Pulmonary artery endothelial cell (primary cell): ENCODE measurements around the gene PITPNM2. TPM values are rescaled to one million over a fixed set of nuclear protein-coding genes. Genes with fewer than 3 reads are reported as not detected.

Source experiments
- DNase-seq: peaks from one replicate; pipeline ENCODE4 v3.0.0-alpha.2; 2011; ENCODE audit warnings: low read depth, low spot score
- total RNA-seq: library from RNA; depleted of rRNA; stranded (reverse); fragments of >200 nt; gene quantifications from 2 replicates; pipeline ENCODE4 v1.2.3, GENCODE V29; 2014

The PITPNM2 gene
- total RNA-seq: 5.7 and 8.7 TPM in 2 replicates

DNA sequence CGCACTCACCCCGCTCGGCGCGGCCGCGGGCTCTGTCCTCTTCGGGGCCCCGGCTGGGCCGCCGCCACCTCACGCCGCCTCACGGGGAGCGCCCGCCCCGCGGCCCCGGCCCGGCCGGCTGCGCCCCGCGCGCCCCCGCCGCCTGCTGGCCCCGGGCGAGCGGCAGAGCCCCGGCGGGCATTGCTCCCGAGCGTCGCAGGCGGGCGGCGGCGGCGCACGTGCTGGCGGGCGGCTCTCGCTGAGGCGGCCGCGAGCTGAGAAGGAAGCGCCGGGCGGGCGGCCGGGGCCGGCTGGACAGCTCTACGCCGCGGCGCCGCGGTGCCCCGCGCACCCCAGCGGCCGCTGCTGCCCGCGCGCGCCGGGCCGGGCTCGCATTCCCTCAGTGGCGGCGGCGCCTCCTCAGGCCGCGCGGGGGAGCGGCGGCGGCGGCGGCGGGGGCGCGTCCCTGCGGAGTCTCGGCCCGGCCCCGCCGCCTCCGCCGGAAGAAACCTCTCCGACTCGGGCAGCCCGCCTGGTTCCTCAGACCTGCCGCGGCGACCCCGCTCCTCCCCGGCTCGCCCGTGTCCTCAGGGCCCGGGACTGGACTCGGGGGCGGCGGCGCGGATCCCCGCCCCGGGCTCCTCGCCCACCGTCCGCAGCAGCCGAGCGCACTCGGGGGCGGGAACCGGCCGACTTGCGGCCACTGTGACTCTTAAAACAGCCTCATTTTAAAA, at the start of gene PITPNM2:
Gene PITPNM2 (minus strand): TSS at position 347 of the 713 bp plus-strand sequence. CDS start 116,500 bp downstream, outside the sequence.
- DNase-seq: no peak

DNA sequence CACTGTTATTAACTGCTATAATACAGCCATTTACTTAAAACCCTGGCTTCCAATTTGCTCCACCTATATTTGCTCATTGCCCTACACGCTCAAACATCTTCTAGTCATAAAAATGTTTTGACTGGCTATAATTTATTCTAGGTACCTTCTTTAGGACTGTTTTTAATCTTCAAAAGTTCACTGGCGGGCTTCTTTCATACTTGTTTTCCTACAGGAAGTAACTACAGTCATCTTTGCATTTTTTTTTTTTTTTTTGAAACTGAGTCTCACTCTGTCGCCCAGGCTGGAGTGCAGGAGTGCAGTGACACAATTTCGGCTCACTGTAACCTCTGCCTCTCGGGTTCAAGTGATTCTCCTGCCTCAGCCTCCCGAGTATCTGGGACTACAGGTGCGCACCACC, 49.5 kb upstream of the PITPNM2 start:
- no peak for DNase-seq

DNA sequence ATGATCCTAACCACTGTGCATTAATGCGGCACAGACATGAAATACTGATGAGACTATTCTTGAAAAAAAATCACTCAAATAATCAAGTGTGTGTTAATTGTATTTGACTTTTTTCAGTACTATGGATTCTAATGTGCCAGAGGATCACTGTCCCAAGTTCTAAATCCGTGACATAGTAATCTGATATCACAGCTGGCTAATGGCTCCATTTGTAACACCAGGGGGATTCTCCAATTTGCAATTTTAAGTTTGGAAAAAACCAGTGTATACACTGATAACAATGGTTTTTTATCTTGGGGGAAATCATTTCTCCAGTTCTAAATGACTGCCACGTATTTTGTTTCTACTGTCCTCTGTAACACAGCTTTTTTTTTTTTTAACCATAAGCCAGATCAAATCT, 49.0 kb upstream of the PITPNM2 start:
- DNase-seq: no peak

DNA sequence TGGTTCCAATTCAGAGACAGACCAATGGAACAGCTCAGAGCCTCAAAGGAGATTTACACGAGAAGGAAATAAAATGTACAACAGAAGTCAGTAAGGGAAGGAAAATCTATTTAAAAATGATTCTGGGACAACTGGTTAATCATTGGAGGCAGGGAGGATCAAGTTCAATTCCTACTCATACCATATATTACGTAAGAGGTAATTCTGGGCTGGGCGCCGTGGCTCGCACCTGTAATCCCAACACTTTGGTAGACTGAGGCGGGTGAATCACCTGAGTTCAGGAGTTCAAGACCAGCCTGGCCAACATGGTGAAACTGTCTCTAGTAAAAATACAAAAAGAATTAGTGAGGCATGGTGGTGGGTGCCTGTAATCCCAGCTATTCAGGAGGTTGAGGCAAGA, 36.7 kb upstream of the PITPNM2 start:
- DNase-seq: no peak

DNA sequence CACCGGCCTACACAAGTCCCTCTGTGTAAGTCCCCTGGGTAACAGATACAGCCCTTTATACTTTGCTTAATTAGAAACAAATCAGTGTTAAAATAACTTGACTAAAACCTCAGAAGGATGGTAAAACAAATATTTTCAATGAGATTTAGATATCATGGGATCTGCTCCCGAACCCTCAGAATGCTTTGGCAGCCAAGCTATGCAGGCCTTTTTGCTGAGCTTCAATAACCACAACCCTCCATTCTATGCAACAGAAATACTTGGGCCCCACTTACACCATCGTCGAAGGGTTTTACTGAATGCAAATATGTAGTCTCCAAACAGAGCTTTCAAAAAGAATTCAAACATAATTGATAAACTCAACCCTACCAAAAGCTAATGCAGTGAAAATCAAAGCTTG, 29.3 kb upstream of the PITPNM2 start:
- DNase-seq: no peak

DNA sequence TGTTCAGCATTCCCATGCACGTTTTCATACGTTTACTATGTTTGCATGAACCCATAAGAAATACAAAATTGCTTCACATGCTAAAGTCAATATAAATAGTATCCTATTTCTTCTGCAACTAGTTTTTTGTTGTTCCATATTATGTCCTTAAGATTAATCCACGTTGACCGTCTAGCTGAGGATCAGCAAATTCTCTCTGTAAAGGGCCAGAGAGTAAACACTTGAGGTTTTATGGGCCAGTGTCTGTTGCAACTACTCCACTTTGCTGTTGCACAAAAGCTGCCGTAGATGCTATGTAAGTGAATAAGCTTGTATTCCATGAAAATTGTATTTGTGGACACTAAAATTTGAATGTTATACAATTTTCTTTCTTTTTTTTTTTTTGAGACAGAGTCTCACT, 21.1 kb upstream of the PITPNM2 start:
- no peak for DNase-seq

DNA sequence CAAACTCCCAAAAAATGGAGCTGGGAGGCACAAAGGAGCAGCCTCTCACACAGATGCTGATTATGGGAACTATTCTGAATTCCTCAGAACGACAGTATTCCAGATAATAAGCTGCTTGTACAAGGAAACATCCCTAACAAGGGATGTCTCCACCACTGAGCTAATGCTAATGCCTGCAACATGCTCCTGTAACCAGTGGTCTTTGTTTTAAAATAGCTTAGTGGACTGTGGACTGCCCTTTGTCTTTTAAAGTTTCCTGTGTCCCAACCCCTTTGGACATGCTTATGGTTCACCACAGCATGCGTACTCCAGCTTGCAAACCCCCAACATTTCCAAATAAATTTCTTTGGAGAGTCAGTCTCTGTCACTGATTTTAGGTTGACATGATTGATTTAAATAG, 16.4 kb upstream of the PITPNM2 start:
- DNase-seq: no peak

DNA sequence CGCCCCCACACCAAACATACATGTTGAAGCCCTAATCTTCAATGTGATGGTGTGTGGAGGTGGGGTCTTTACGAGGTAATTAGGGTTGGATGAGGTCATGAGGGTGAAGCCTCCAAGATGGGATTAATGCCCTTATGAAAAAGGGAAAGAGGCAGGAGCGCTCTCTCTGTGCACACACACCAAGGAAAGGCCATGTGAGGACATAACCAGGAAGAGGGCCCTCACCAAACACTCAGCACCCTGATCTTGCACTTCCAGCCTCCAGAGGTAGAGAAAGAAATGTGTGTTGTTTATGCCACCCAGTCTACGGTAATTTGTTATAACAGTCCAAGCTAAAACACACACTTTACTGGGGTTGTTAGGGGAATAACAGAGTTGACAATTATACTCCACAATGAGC, 14.6 kb upstream of the PITPNM2 start:
- no peak for DNase-seq

DNA sequence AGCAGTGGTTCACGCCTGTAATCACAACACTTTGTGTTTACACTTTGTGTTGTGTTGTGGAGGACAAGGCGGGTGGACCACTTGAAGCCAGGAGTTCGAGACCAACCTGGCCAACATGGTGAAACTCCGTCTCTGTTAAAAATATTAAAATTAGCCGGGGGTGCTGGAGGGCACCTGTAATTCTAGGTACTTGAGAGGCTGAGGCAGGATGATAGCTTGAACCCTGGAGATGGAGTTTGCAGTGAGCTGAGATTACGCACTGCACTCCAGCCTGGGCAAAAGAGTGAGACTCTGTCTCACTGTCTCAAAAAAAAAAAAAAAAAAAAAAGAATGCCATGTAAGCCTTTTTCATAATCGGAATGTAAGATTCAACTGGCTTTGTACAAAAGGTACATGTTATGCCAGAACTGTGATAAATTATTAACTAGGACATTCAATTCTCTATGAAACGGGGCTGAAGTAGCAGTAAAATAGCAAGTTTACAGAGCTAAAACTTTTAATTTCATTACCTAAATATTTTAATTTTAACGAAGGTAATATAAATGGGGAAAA, 13.9 kb upstream of the PITPNM2 start:
- DNase-seq: no peak

DNA sequence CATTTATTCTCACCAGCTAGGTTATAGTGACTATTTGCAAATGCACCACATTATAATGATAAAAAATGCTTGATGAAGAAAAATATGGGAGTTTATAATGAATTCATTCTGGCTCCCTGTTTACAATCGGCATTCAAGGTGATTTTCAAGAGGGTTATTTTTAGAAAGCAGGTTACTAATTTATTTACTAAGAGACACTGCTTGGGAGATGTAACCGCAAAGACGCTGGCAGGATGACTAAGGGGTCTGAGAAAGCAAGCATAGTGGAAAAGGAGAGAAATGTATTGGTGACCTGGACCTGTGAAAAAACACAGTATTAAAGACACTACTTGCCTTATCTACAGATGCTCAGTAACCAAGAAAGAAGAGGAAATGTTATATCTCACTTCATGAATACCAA, 13.3 kb upstream of the PITPNM2 start:
- no peak for DNase-seq

DNA sequence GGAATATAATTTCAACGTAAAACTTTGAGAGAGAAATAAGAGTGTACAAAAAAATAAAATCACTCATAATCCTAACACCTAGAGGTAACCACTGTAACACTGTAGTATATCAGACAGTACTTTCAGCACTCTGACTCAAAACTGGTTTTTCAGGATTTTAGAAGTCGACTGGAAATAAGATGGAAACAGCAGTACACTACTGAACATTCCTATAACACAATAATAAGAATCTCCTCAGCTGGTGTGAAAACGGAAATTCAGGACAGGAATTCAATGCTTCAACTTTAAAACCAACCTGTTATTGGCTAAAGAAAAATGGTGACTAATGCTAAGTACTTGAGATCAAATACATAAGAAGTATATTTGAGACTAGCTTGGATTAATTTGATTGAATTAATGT, 12.3 kb upstream of the PITPNM2 start:
- DNase-seq: no peak

DNA sequence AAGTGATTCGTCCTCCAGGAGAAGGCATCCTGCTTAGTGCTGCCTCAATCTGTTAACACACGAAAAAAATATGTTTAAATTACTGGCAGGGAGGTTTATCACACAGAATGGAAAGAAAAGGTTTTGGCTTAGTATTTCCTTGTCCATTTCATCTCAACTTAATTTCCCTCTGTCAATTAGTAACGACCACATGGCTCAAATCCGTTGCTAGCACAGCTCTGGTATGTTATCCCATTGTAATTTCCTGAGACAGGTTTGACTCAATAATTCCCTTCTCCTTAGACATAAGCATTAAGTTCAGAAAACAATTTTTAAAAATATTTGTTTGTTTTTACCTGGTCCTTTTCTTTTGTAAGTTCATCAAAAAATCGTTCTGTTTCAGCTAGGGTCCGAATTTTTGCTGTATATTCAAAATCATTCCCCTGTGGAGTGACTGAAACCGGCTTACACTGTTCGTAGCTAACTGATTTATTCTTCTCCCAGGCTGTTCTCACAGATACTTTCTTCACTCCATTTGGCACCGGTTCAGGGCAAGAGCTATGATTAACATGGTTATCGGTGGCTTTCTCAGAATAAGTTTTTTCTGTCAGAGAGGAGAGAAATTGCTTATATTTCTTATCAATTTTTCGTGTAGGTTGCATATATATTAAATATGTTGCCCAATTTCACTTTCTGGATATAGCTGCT, 10.1 kb upstream of the PITPNM2 start:
- DNase-seq: no peak

DNA sequence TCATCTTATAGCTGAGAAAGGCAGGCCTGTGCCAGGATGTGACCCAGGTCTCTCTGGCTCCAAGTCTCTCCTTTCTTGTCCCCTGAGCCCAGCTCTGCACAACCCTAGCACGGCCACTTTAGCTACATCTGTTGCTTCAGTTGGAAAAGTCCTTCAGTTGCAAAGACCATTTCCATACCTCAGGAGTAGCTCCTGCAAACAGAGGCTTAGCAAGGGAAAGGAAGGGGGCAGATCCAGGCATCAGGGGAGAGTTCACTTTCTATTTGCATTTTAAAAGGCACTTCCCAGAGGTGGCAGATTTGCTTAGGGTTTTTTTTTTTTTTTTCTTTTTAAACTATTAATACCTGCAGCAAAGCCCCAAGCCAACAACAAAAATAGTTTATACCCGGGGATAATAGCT, 3.0 kb upstream of the PITPNM2 start:
- DNase-seq: no peak

DNA sequence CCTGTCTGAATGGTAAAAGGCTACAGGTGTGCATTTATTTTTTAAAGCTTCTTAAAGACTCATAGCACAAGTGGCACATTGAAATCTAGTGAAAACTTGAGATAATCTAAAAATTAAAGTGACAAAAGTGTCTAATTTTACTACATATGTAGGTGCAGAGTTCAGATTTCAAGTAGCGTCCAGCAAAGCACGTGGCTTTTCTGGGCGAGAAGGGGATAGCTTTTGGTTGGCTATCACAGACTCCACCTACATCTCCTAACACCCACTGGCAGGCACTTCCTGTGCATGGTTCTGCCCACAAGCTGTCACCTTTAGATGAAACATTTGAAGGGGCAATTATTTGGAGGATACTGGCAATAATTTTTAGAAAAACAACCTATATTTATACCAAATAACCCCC, 1.9 kb upstream of the PITPNM2 start:
- DNase-seq: no peak

DNA sequence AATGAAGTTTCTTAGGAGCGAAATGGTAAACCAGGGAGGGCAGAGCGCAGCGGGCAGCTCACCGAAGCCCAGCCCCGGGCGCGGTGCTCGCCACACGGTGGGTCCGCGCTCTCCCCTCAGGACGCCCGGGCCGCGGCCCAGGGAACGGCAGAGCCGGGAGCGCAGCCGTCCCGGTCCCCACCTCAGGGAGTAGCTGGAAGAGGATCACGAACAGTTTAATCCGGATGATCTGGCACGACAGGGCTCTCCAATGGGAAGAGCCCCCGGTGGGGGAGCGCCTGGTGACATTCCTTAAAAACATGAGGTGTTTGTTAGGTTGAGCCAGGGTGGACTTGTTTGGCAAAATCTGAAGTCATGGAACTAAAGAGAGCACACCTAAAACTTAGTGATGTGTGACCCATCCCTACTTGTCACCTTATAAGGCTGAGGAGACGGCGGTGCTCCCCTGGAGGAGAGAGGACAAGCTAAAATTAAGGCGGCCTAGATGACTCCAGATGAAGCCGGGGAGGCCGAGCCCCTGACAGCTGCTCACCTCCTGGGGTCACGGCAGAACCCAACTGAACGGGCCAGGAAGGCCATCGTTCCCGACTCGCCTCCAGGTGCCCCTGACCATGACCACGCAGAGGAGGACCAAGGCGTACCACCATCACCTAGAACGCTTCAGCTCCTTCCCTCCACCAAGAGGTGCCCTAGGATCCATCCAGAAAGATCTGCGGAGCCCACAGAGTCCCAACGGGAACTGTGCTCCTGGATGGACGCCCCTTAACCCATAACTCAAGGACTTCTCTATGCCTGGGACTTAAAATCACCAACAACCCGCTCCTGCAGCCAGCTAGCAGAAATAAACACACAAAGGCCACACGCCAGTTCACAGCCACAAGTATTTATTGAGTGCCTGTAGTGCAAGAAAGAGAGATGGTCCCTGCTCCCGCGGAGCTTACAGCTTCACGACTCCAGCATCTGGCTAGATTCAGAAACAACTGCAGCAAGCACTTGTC, 866 bp upstream of the PITPNM2 start:
- no peak for DNase-seq

DNA sequence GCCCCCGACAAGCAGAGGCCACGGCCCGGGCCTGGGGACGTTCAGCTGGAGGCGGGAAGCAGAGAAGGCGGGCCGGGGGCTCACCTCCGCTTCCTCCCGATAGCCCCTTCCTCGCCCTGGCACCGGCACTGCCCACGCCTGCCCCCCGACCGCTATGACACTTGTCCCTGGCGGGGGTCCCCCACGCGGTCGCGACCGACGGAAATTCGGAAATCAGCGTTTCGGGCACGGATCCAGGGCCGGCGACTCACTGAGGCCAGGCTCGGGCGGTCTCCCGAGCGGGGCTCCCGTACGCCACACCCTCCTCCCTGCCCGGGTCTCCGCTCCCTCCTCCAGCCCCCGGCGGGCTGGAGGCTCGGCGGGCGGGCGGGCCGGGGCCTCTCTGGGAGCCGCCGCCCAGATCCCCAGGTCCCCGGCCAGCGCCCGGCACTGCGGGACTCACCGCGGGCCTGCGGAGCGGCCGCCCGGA, 581 bp downstream of the PITPNM2 start:
- no peak for DNase-seq

DNA sequence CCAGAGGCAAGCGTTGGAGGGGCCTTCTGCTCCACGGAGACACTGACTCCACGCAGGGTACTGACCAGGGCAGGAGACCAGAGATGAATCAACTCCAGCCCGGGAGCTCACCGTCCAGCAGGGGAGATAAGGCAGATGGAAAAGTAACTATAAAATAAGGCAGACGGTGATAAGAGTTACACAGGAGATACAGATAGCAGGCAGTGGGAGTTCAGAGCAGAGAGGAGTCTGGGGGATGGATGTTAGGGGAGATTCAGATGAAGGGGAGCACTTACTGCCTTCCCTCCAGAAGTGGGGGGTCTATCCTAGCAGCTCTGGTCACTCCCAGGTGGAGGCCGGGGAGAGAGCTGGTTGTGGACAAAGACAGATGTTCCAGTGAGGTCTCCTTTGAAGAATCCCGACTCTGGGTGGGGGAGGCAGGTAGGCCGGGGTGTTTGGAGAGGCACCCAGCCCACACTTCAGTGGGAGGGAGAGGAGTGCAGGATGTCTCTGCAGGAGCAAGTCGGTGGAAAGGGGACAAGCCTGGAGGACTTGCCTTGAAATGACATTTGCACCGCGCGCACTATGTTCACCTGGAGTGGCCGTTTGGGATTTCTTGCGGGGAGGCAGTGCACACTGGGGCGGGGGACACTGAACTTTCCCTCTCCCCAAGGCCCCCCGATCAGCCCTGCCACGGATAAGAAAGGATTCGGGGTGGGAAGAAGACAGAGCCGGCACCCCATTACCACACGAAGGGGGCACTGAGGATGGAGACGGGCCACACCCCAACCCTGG, 1.2 kb downstream of the PITPNM2 start:
- DNase-seq: no peak

DNA sequence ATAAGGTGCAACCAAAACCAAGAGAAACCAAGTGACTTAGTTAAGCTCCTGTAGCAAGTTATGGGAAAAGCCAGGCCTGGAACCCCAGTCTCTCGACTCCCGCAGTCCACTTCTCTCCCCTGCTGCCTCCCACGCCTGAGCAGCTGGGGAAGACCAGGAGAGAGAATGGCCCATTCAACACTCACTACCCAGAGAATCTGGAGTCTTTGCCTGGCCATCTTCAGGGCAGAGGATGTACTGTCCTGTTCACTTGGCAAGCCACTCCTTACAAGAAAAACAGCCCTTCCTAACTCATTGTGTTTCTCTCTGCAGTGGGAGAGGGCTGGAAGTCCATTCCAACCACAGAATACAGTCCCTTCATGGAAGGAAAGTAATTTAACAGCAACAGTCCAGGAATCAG, 1.8 kb downstream of the PITPNM2 start:
- DNase-seq: no peak

DNA sequence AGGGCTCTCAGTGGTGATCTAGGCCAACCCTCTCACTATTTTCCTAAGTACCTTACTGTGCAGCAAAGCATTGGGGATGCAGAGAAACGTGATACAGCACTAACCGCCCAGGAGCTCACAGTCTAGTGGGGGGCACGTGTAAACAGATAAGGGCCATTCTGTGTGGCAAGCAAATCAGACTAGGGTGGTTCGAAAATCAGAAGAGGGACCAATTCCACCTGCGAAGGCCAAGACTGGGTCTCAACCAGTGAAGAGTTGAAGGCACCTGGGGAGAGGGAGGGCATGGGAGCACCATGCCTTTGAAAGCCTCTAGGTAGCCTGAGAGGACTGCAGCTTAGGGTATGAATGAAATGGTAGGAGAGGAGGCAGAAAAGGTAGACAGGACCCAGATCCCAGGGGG, 2.2 kb downstream of the PITPNM2 start:
- DNase-seq: no peak

DNA sequence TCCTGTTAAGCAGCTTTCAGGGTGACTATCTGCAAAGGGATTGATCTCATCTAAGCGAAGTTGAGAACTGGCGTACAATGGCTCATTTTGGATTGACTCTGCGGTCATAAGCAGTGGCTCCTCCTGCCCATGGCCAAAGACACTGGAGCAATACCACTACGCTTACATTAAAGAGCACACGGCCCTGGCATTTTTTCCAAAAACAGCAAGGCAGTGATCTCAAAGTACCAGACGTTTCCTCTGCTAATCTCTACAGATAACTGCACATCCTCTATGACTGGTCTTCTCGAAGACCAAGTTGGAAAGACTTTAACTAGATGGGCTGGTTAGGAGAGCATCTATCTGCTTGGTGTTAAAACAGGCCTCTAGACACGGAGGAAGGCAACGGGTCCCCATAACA, 2.7 kb downstream of the PITPNM2 start:
- no peak for DNase-seq

DNA sequence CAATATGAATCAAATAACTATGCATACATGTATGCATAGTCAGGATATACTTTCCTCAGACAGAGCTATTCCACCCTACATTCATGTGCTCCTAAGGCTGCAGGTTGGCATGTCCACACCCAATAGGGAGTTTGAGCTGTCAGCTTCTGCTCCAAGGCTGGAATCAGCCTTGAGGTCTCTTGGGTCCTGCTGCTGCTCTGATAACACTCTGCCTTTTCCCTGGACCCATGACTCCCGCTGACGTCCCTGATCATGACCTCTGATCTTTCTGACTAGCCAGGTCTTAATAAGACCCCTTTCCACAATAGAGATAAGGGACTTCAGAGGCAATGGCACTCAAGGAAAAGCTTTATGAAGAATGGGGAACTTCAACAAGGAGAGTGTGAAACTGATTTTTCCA, 5.7 kb downstream of the PITPNM2 start:
- DNase-seq: no peak
